CD14-positive monocyte (primary cell): ENCODE results near the gene RBFOX1. TPM values are rescaled to one million over a fixed set of nuclear protein-coding genes. Genes with fewer than 3 reads are reported as not detected.

Experiments
- DNase-seq, 3 donors: peaks; one replicate each; pipeline ENCODE4 v3.0.0-alpha.2; 2011 to 2022
- H2AFZ ChIP-seq: 2 replicates; pipeline ENCODE4 v1.6.0; 2012; ENCODE audit warnings: mild to moderate bottlenecking, low read depth, low read length, inconsistent platforms; ENCODE audit not compliant: insufficient read depth, poor library complexity, severe bottlenecking
- H3K27ac ChIP-seq, 2 donors: 1 replicate in 1 of 2; 2 replicates in 1 of 2; pipeline ENCODE4 v1.5.1; 2012 to 2013; ENCODE audit warnings: low read length in 2 of 2, control low read depth in 1 of 2, inconsistent platforms in 1 of 2, low read depth in 1 of 2, mild to moderate bottlenecking in 1 of 2
- H3K27me3 ChIP-seq, 2 donors: one replicate each; pipeline versions ENCODE4 v1.6.0 to v1.6.1; 2011 to 2013; ENCODE audit warnings: low read length in 2 of 2; ENCODE audit not compliant: control insufficient read depth in 2 of 2, insufficient read depth in 2 of 2
- H3K36me3 ChIP-seq, 2 donors: replicated peaks in 1 of 2; 1 replicate in 1 of 2; 2 replicates in 1 of 2; pipeline versions ENCODE4 v1.5.1 to v1.6.1; 2012 to 2013; ENCODE audit warnings: low read length in 2 of 2, control low read depth in 1 of 2, inconsistent platforms in 1 of 2, mild to moderate bottlenecking in 1 of 2; ENCODE audit not compliant: insufficient read depth in 2 of 2, control insufficient read depth in 1 of 2
- H3K4me1 ChIP-seq, 2 donors: 1 replicate in 1 of 2; 2 replicates in 1 of 2; pipeline versions ENCODE4 v1.5.1 to v1.6.1; 2012 to 2013; ENCODE audit warnings: low read length in 2 of 2, control low read depth in 1 of 2, inconsistent platforms in 1 of 2, mild to moderate bottlenecking in 1 of 2, moderate library complexity in 1 of 2; ENCODE audit not compliant: insufficient read depth in 2 of 2, control insufficient read depth in 1 of 2
- H3K4me2 ChIP-seq: replicated peaks from 2 replicates; pipeline ENCODE3; 2012; ENCODE audit warnings: low read length, moderate library complexity, mild to moderate bottlenecking; ENCODE audit not compliant: poor library complexity, severe bottlenecking; ENCODE audit errors: extremely low read depth
- H3K4me3 ChIP-seq, 3 experiments: fragments of 200-600 bp in 1 of 3; sonication (generic) in 1 of 3; replicated peaks in 1 of 3; 1 replicate in 2 of 3; 2 replicates in 1 of 3; pipeline ENCODE4 v1.5.1; 2011 to 2013; ENCODE audit warnings: low read length in 3 of 3, mild to moderate bottlenecking in 3 of 3, control low read depth in 2 of 3, low read depth in 2 of 3, inconsistent platforms in 1 of 3, moderate library complexity in 1 of 3
- H3K79me2 ChIP-seq: 2 replicates; pipeline ENCODE4 v1.6.0; 2012; ENCODE audit warnings: mild to moderate bottlenecking, control low read depth, inconsistent platforms, low read length, moderate library complexity; ENCODE audit not compliant: insufficient read depth
- H3K9ac ChIP-seq: 2 replicates; pipeline ENCODE4 v1.6.0; 2017; ENCODE audit warnings: low read length, mild to moderate bottlenecking; ENCODE audit not compliant: insufficient read depth, poor library complexity, severe bottlenecking
- H3K9me3 ChIP-seq, 2 donors: replicated peaks in 1 of 2; 1 replicate in 1 of 2; 2 replicates in 1 of 2; pipeline versions ENCODE4 v1.5.1 to v1.6.1; 2012 to 2013; ENCODE audit warnings: low read length in 2 of 2, control low read depth in 1 of 2; ENCODE audit not compliant: control insufficient read depth in 1 of 2, insufficient read depth in 1 of 2
- H4K20me1 ChIP-seq: 2 replicates; pipeline ENCODE4 v1.6.0; 2012; ENCODE audit warnings: mild to moderate bottlenecking, low read length, control low read depth, moderate library complexity; ENCODE audit not compliant: insufficient read depth
- H3K27ac Mint-ChIP-seq, 7 donors: one replicate each; pipeline ENCODE4 v1.8.0; 2020; ENCODE audit warnings: mild to moderate bottlenecking in 7 of 7, mixed read lengths in 7 of 7, moderate library complexity in 6 of 7, inconsistent platforms in 2 of 7
- H3K27me3 Mint-ChIP-seq, 3 donors: one replicate each; pipeline ENCODE4 v1.8.0; 2021 to 2022; ENCODE audit warnings: low read depth in 3 of 3, mild to moderate bottlenecking in 3 of 3, mixed read lengths in 3 of 3, moderate library complexity in 3 of 3, inconsistent platforms in 1 of 3
- H3K36me3 Mint-ChIP-seq, 2 donors: one replicate each; pipeline ENCODE4 v1.8.0; 2020; ENCODE audit warnings: mixed read lengths in 2 of 2, inconsistent platforms in 1 of 2, mild to moderate bottlenecking in 1 of 2
- H3K4me1 Mint-ChIP-seq: one replicate; pipeline ENCODE4 v1.8.0; 2020; ENCODE audit warnings: mild to moderate bottlenecking, mixed read lengths
- H3K4me3 Mint-ChIP-seq, 2 donors: one replicate each; pipeline ENCODE4 v1.8.0; 2020; ENCODE audit warnings: mild to moderate bottlenecking in 2 of 2, mixed read lengths in 2 of 2, moderate library complexity in 1 of 2
- H3K9me3 Mint-ChIP-seq, 7 donors: one replicate each; pipeline ENCODE4 v1.8.0; 2020 to 2022; ENCODE audit warnings: mixed read lengths in 7 of 7, mild to moderate bottlenecking in 6 of 7, moderate library complexity in 6 of 7, inconsistent platforms in 2 of 7
- CTCF ChIP-seq: fragments of 200-600 bp; IDR thresholded peaks from one replicate; pipeline ENCODE4 v1.8.0; 2022; ENCODE audit warnings: antibody characterized with exemption, mild to moderate bottlenecking
- whole genome bisulfite sequencing: methylation state at CpG from one replicate; pipeline ENCODE4 v1.1.5; 2013; ENCODE audit warnings: missing lambda C conversion rate; ENCODE audit not compliant: insufficient coverage; 5-methylcytosine and 5-hydroxymethylcytosine counted together
- intact Hi-C, 2 donors: fragments of 100-400 bp; cut with micrococcal nuclease; formaldehyde crosslinking; loops; one replicate each; pipeline versions ENCODE4 v1.15.0 to v1.15.1; 2023
- polyA plus RNA-seq, 3 donors: library from polyadenylated mRNA; depleted of rRNA in 1 of 3; unstranded in 2 of 3; stranded (reverse) in 1 of 3; fragments of 300-500 nt in 2 of 3; fragments of >200 nt in 1 of 3; fragmentation: Illumina TruSeq in 2 of 3; gene quantifications; 1 replicate in 2 of 3; 2 replicates in 1 of 3; pipeline ENCODE4 v1.2.3, GENCODE V29; 2012 to 2021

The RBFOX1 gene
- polyA plus RNA-seq, 3 donors = not detected

DNA sequence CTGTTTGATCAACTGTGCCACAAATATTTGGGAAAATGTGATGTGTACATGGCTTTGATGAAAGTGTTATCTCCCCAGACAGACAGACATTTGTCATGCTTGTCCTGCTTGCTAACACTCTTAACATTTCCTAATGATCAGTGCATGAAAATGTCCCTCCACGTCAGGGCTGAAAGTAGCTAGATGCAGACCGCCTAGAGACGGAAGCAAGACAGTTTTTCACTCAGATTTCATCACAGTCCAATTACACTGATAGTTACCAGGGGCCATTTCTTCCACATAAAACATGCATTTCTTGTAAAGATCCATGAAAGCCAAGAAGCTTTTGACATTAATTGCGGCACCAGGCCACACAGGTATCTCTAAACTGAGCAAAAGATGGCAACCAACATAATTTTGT, 347.7 kb downstream of the RBFOX1 start:
- H3K9me3 ChIP-seq = no peaks in the 10 kb centered on the region
- H3K27ac Mint-ChIP-seq = no peak overlapping the region
- intact Hi-C loops = no loop called here
- H3K4me1 Mint-ChIP-seq = no peaks in the 10 kb centered on the region
- TF ChIP-seq CTCF = no peak
- H3K27ac ChIP-seq = no peak overlapping the region
- no peaks in the 10 kb centered on the region for H3K79me2 ChIP-seq
- H3K9me3 Mint-ChIP-seq = peaks cover 0 to 3% (median 0%) of the 10 kb centered on the region in 7 donors
- no peaks in the 10 kb centered on the region for H3K4me1 ChIP-seq
- WGBS = 84% methylated on average over 3 of the region's 4 CpGs
- H3K36me3 Mint-ChIP-seq = no peaks in the 10 kb centered on the region
- H3K4me3 ChIP-seq = no peak overlapping the region
- H3K4me3 Mint-ChIP-seq = no peak overlapping the region
- no peaks in the 10 kb centered on the region for H3K27me3 ChIP-seq
- no peak overlapping the region for H3K9ac ChIP-seq
- no peak for DNase-seq
- no peaks in the 10 kb centered on the region for H3K27me3 Mint-ChIP-seq
- no peak overlapping the region for H3K4me2 ChIP-seq
- no peak overlapping the region for H2AFZ ChIP-seq
- no peaks in the 10 kb centered on the region for H3K36me3 ChIP-seq
- no peaks in the 10 kb centered on the region for H4K20me1 ChIP-seq

- intact Hi-C loops = no loop called here
- H3K27me3 ChIP-seq = no peaks in the 10 kb centered on the region
- no peak for DNase-seq
- no peaks in the 10 kb centered on the region for H3K4me1 ChIP-seq
- Mint-ChIP-seq H3K9me3 (peaks cover 0 to 2% (median 0%) of the 10 kb centered on the region in 7 donors), H3K36me3 (no peaks in the 10 kb centered on the region), H3K27ac (no peak overlapping the region), H3K4me3 (no peak overlapping the region), H3K27me3 (no peaks in the 10 kb centered on the region), H3K4me1 (no peaks in the 10 kb centered on the region)
- H3K79me2 ChIP-seq = no peaks in the 10 kb centered on the region
- no peak overlapping the region for H3K27ac ChIP-seq
- H4K20me1 ChIP-seq = no peaks in the 10 kb centered on the region
- no peak overlapping the region for H3K4me2 ChIP-seq
- no peaks in the 10 kb centered on the region for H3K36me3 ChIP-seq
- 92% methylated on average over 2 of the region's 5 CpGs for WGBS
- H3K4me3 ChIP-seq = no peak overlapping the region
- H2AFZ ChIP-seq = no peak overlapping the region
- TF ChIP-seq CTCF = no peak
- no peak overlapping the region for H3K9ac ChIP-seq
- H3K9me3 ChIP-seq = no peaks in the 10 kb centered on the region
Measured at GRCh38 chr16:7688811-7689210, 356.2 kb downstream of the RBFOX1 start.
